ENCODE measurements around the gene NAA50. TPM values are rescaled to one million over a fixed set of nuclear protein-coding genes. Genes with fewer than 3 reads are reported as not detected.
A peak's percentile ranks its signal among the peaks of the same experiment; 100 is the strongest.

Gene NAA50
- total RNA-seq, 4 donors from 2014 or later = 55.7 to 116 (median 82.7) TPM

- no peak for DNase-seq
- no peak for TF ChIP-seq POLR2A (IDR thresholded peaks at IDR 0.05)
- no peaks in the 10 kb centered on the region for H3K9me3 ChIP-seq
- 55 to 70% methylated on average over 3 to 6 of the region's 6 CpGs for WGBS, 2 donors (ENCODE audit: low coverage in 1 of 2)
- H3K4me3 ChIP-seq = peak overlapping the region in 1 of 4 donors; percentile 96
- no peaks in the 10 kb centered on the region for H3K36me3 ChIP-seq
- in situ Hi-C loops (cut with MboI; ENCODE audit: low pct_ligation_motif_present in 1 of 4, low pct_unique_long_range_greater_than_20kb in 1 of 4, low sequenced_read_pairs in 3 of 4) (loop anchor here in 1 of 4 donors (10.0 kb wide), 1 partner anchor 47 kb away; the partner anchor contains the start of genes ATP6V1A and NAA50), intact Hi-C loops (cut with DNase I; ENCODE audit: low total_unique reads) (no loop called here)
- no peaks in the 10 kb centered on the region for H3K27me3 ChIP-seq
- H3K27ac ChIP-seq = peak overlapping the region; percentile 99 to 100 (median 100)
- H3K4me1 ChIP-seq = peaks cover 16 to 41% (median 23%) of the 10 kb centered on the region in 4 donors
Measured at GRCh38 chr3:113698213-113698742, 47.8 kb downstream of the NAA50 start.

DNA sequence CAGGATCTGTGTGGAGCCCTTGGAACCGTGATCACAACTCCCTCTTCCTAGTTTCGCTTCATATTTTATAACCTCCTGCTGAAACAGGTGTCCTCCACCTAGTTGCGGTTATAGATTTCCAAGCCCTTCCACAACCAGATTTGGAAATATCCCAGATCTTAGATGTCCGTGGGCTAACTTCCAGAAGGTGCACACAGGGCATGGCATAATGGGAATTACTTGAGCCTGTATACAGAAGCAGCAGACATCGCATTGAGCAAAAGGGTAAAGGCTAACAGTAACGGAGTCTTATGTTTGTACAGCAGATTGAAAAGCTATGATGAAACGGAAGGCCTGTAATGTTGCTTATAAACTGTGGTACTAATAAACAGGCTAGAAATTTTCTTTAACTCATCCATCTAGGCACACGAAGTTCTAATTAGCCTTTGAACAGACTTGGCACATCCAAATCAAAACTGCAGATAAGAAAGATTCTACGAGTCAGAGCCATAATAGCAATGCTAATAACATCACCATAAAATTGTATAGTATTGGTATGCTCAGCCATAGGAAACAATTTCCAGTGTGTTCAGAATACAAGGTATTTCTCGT is 48.5 kb downstream of the NAA50 start:
- TF ChIP-seq, protein P1, sequence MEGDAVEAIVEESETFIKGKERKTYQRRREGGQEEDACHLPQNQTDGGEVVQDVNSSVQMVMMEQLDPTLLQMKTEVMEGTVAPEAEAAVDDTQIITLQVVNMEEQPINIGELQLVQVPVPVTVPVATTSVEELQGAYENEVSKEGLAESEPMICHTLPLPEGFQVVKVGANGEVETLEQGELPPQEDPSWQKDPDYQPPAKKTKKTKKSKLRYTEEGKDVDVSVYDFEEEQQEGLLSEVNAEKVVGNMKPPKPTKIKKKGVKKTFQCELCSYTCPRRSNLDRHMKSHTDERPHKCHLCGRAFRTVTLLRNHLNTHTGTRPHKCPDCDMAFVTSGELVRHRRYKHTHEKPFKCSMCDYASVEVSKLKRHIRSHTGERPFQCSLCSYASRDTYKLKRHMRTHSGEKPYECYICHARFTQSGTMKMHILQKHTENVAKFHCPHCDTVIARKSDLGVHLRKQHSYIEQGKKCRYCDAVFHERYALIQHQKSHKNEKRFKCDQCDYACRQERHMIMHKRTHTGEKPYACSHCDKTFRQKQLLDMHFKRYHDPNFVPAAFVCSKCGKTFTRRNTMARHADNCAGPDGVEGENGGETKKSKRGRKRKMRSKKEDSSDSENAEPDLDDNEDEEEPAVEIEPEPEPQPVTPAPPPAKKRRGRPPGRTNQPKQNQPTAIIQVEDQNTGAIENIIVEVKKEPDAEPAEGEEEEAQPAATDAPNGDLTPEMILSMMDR (IDR thresholded peaks at IDR 0.05) = no peak
- TF ChIP-seq POLR2AphosphoS5 (IDR thresholded peaks at IDR 0.05) = peak in 2 of 3 donors; percentile 20 to 27
- intact Hi-C loops (cut with DNase I; ENCODE audit: low total_unique reads) = loop anchor here (2.0 kb wide), 1 partner anchor 49 kb away; the partner anchor contains the start of genes ATP6V1A and NAA50
- in situ Hi-C loops (cut with MboI; ENCODE audit: low pct_ligation_motif_present in 1 of 4, low pct_unique_long_range_greater_than_20kb in 1 of 4, low sequenced_read_pairs in 3 of 4) = loop anchor here in 1 of 4 donors (10.0 kb wide), 1 partner anchor 47 kb away; the partner anchor contains the start of genes ATP6V1A and NAA50
- DNase-seq = no peak
- Histone ChIP-seq H3K9me3 (no peaks in the 10 kb centered on the region), H3K4me1 (peaks cover 16 to 43% (median 23%) of the 10 kb centered on the region in 4 donors), H3K36me3 (no peaks in the 10 kb centered on the region), H3K27me3 (no peaks in the 10 kb centered on the region), H3K4me3 (peak overlapping the region; percentile 16 to 100 (median 96)), H3K27ac (peak overlapping the region; percentile 99 to 100 (median 100))
- WGBS, 2 donors (ENCODE audit: low coverage in 1 of 2) = 4 to 9% methylated on average over 8 to 10 of the region's 10 CpGs

DNA sequence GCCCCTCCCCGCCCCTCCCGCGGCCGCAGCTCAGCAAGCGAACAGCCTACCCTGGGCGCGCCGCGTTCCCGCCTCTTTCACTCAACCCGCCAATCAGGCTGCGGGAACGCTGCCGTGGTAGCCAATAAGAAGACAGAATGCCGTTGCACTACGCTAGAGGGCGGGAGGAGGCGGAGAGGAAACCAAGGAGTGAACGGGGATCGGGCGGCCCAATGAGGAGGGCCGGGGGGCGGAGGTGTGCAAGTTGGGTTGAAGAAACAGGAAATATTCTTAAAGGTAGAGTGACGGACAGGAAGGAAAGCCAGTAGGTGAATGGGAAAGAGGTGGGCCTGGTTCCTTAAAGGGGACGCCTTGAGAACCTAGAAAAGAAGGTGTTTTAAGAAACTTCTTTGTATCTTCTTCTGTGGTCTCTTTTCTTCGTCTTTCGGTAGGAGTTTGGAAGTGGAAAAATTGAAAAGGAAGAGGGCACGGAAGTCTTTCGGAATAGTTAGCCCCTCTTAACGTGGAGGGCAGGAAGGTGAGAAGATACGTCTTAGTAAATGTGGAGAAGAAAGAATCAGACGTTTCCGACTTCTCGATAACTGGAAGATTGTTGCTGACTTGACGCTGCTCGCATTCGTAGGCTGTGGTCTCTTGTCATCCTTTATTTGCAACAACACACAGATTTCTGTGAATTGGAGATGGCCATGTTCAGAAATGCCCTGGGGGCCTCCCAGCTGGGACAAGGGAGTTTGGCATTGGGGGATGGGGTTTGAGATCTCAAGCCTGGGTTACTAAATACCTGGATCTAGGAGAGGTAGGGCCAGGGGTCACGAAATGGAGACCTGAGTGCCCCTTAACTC is 49.2 kb downstream of the NAA50 start:
- peaks cover 16 to 43% (median 23%) of the 10 kb centered on the region in 4 donors for H3K4me1 ChIP-seq
- WGBS, 2 donors (ENCODE audit: low coverage in 1 of 2) = 0% methylated on average over 16 to 38 of the region's 38 CpGs
- in situ Hi-C loops (cut with MboI; ENCODE audit: low pct_ligation_motif_present in 1 of 4, low pct_unique_long_range_greater_than_20kb in 1 of 4, low sequenced_read_pairs in 3 of 4) (loop anchor here in 1 of 4 donors (10.0 kb wide), 1 partner anchor 48 kb away; the partner anchor contains the start of genes ATP6V1A and NAA50), intact Hi-C loops (cut with DNase I; ENCODE audit: low total_unique reads) (loop anchor here (2.0 kb wide), 1 partner anchor 50 kb away; the partner anchor contains the start of genes ATP6V1A and NAA50)
- H3K9me3 ChIP-seq = no peaks in the 10 kb centered on the region
- TF ChIP-seq, protein P1 (IDR thresholded peaks at IDR 0.05) = peak in 3 of 5 experiments; percentile 11 to 47 (median 31)
- TF ChIP-seq EP300 (IDR thresholded peaks at IDR 0.05; ENCODE audit: low read depth) = no peak
- peak; percentile 57 for TF ChIP-seq POLR2A (IDR thresholded peaks at IDR 0.05)
- TF ChIP-seq POLR2AphosphoS5 (IDR thresholded peaks at IDR 0.05) = peak; percentile 3 to 58 (median 8)
- peak overlapping the region; percentile 96 to 100 (median 98) for H3K4me3 ChIP-seq
- peak; percentile 99 for DNase-seq
- H3K27me3 ChIP-seq = no peaks in the 10 kb centered on the region
- no peaks in the 10 kb centered on the region for H3K36me3 ChIP-seq
- peak overlapping the region; percentile 99 to 100 (median 100) for H3K27ac ChIP-seq

GRCh38 chr3:113695786-113696645 is 50.0 kb downstream of the NAA50 start, which contains the start of gene USF3:
Gene USF3, minus strand, starts transcription at chr3:113696642. Its CDS starts 21,764 bp downstream, at chr3:113674878.
- H3K4me1 ChIP-seq = peaks cover 16 to 43% (median 23%) of the 10 kb centered on the region in 4 donors
- intact Hi-C loops (cut with DNase I; ENCODE audit: low total_unique reads) (loop anchor here (2.0 kb wide), 1 partner anchor 51 kb away; the partner anchor contains the start of genes ATP6V1A and NAA50), in situ Hi-C loops (cut with MboI; ENCODE audit: low pct_ligation_motif_present in 1 of 4, low pct_unique_long_range_greater_than_20kb in 1 of 4, low sequenced_read_pairs in 3 of 4) (loop anchor here in 1 of 4 donors (10.0 kb wide), 1 partner anchor 49 kb away; the partner anchor contains the start of genes ATP6V1A and NAA50)

More at GRCh38 chr3:113695786-113696645, 50.0 kb downstream of the NAA50 start, which contains the start of gene USF3:
- H3K27ac ChIP-seq = peak within 1 kb of the TSS; percentile 99 to 100 (median 100)
- H3K9me3 ChIP-seq = no peaks in the 10 kb centered on the region
- no peaks in the 10 kb centered on the region for H3K36me3 ChIP-seq
- no peak for TF ChIP-seq EP300 (IDR thresholded peaks at IDR 0.05; ENCODE audit: low read depth)
- TF ChIP-seq POLR2AphosphoS5 (IDR thresholded peaks at IDR 0.05) = peak in 2 of 3 donors; percentile 62 to 63
- TF ChIP-seq POLR2A (IDR thresholded peaks at IDR 0.05) = peak; percentile 69
- H3K27me3 ChIP-seq = no peaks in the 10 kb centered on the region
- 0 to 2% methylated on average over 6 to 26 of the region's 75 CpGs for WGBS, 2 donors (ENCODE audit: low coverage in 1 of 2)
- peak within 1 kb of the TSS; percentile 96 to 100 (median 98) for H3K4me3 ChIP-seq
- peak; percentile 83 for DNase-seq
